Hepatocyte (in vitro differentiated cells): ENCODE results near the gene ATF6. TPM values are rescaled to one million over a fixed set of nuclear protein-coding genes. Genes with fewer than 3 reads are reported as not detected.

Experiments used
- DNase-seq: peaks from one replicate; pipeline ENCODE4 v3.0.0-alpha.2; 2016; ENCODE audit warnings: low spot score
- H2AFZ ChIP-seq: fragments of 200-600 bp; sonication (generic); 2 replicates; pipeline ENCODE4 v1.6.0; 2016; ENCODE audit warnings: antibody characterized with exemption, mild to moderate bottlenecking
- H3K27ac ChIP-seq: fragments of 200-600 bp; sonication (generic); 2 replicates; pipeline ENCODE4 v1.5.1; 2016; ENCODE audit warnings: mild to moderate bottlenecking
- H3K27me3 ChIP-seq: fragments of 200-600 bp; sonication (generic); 2 replicates; pipeline ENCODE4 v1.6.1; 2016
- H3K36me3 ChIP-seq: fragments of 200-600 bp; sonication (generic); replicated peaks from 2 replicates; pipeline ENCODE4 v1.5.1; 2016; ENCODE audit warnings: low read depth; ENCODE audit not compliant: insufficient read depth
- H3K4me1 ChIP-seq: fragments of 200-600 bp; sonication (generic); 2 replicates; pipeline ENCODE4 v1.5.1; 2016; ENCODE audit warnings: mild to moderate bottlenecking, moderate library complexity; ENCODE audit not compliant: insufficient read depth
- H3K4me2 ChIP-seq: fragments of 200-600 bp; sonication (generic); 2 replicates; pipeline ENCODE4 v1.6.0; 2016
- H3K4me3 ChIP-seq: fragments of 200-600 bp; sonication (generic); 2 replicates; pipeline ENCODE4 v1.5.1; 2016; ENCODE audit warnings: mild to moderate bottlenecking
- H3K79me2 ChIP-seq: fragments of 200-600 bp; sonication (generic); 2 replicates; pipeline ENCODE4 v1.6.0; 2017; ENCODE audit warnings: mild to moderate bottlenecking
- H3K9me2 ChIP-seq: fragments of 200-600 bp; sonication (generic); replicated peaks from 2 replicates; pipeline ENCODE4 v1.6.0; 2017; ENCODE audit warnings: mild to moderate bottlenecking; ENCODE audit not compliant: insufficient read depth
- H3K9me3 ChIP-seq: fragments of 200-600 bp; sonication (generic); 2 replicates; pipeline ENCODE4 v1.5.1; 2016; ENCODE audit warnings: low read depth, mild to moderate bottlenecking
- H4K20me1 ChIP-seq: fragments of 200-600 bp; sonication (generic); 2 replicates; pipeline ENCODE4 v1.6.0; 2016; ENCODE audit warnings: mild to moderate bottlenecking; ENCODE audit not compliant: insufficient read depth, poor library complexity, severe bottlenecking
- EZH2 ChIP-seq: fragments of 200-600 bp; sonication (generic); IDR thresholded peaks from 2 replicates; pipeline ENCODE4 v1.6.1; 2016; ENCODE audit warnings: antibody characterized with exemption, mild to moderate bottlenecking, borderline replicate concordance
- EZH2phosphoT487 ChIP-seq: fragments of 200-600 bp; sonication (generic); IDR thresholded peaks from one replicate; pipeline ENCODE4 v1.6.1; 2018; ENCODE audit warnings: antibody characterized with exemption, mild to moderate bottlenecking, low read depth, moderate library complexity; ENCODE audit not compliant: unreplicated experiment, severe bottlenecking
- WGBS: methylation state at CpG from one replicate; pipeline ENCODE4 v1.1.6; 2016; ENCODE audit warnings: low lambda C conversion rate; ENCODE audit errors: missing lambda C conversion rate; 5-methylcytosine and 5-hydroxymethylcytosine counted together
- polyA plus RNA-seq: library from polyadenylated mRNA; unstranded; fragments of >200 nt; fragmentation: Nextera tagmentation; extraction: Ambion mirVana; gene quantifications from 2 replicates; pipeline ENCODE4 v1.2.1, GENCODE V29; 2016
- total RNA-seq: library from RNA; depleted of rRNA; stranded (reverse); fragments of >200 nt; gene quantifications from 2 replicates; pipeline ENCODE4 v1.2.3, GENCODE V29; 2014
- TF ChIP-seq, protein P1 (sequence below): fragments of 200-600 bp; sonication (generic); IDR thresholded peaks from 2 replicates; pipeline ENCODE4 v1.5.1; 2016; ENCODE audit warnings: antibody characterized with exemption, mild to moderate bottlenecking; ENCODE audit not compliant: poor library complexity

The ATF6 gene
- total and polyA plus RNA-seq, 2 experiments from 2014 or later = 15.3 to 29.8 TPM

DNA sequence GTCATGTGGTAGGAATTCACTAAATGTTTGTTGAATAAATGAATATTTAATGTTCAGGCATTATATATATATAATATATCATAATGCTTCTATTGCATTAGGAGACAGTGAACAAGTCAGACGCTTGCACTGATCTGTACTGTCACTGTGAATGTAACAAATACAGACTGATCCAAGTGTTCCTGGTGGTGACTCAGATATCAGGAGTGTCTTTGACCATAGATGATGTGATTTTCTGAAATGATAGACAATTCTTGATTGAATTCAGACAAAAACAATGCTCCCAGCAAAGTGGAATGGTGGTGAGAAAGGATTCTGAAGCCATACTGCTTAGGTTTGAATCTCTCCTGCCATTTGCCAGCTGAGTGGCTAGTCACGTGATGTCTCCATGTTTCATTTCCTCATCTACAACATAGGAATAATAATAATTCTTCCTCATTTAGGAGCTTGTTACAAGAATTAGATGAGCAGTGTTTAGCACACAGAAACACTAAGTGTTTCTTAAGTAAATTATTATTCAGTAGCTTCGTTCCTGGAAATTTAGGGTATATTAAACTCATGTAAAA, 186.6 kb downstream of the ATF6 start:
- Histone ChIP-seq H3K27ac (no peak overlapping the region), H3K4me1 (no peaks in the 10 kb centered on the region), H4K20me1 (no peaks in the 10 kb centered on the region), H2AFZ (no peak overlapping the region), H3K9me3 (no peaks in the 10 kb centered on the region), H3K9me2 (no peaks in the 10 kb centered on the region), H3K36me3 (no peaks in the 10 kb centered on the region), H3K79me2 (no peaks in the 10 kb centered on the region), H3K27me3 (no peaks in the 10 kb centered on the region), H3K4me3 (no peak overlapping the region), H3K4me2 (no peak overlapping the region)
- WGBS = 90% methylated on average over 3 of the region's 3 CpGs
- no peak for TF ChIP-seq EZH2
- TF ChIP-seq, protein P1, sequence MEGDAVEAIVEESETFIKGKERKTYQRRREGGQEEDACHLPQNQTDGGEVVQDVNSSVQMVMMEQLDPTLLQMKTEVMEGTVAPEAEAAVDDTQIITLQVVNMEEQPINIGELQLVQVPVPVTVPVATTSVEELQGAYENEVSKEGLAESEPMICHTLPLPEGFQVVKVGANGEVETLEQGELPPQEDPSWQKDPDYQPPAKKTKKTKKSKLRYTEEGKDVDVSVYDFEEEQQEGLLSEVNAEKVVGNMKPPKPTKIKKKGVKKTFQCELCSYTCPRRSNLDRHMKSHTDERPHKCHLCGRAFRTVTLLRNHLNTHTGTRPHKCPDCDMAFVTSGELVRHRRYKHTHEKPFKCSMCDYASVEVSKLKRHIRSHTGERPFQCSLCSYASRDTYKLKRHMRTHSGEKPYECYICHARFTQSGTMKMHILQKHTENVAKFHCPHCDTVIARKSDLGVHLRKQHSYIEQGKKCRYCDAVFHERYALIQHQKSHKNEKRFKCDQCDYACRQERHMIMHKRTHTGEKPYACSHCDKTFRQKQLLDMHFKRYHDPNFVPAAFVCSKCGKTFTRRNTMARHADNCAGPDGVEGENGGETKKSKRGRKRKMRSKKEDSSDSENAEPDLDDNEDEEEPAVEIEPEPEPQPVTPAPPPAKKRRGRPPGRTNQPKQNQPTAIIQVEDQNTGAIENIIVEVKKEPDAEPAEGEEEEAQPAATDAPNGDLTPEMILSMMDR = no peak
- no peak for TF ChIP-seq EZH2phosphoT487
- no peak for DNase-seq

- no peaks in the 10 kb centered on the region for H3K9me3 ChIP-seq
- H4K20me1 ChIP-seq = no peaks in the 10 kb centered on the region
- H3K27ac ChIP-seq = no peak overlapping the region
- H3K36me3 ChIP-seq = no peaks in the 10 kb centered on the region
- WGBS = 79% methylated on average over 5 of the region's 5 CpGs
- H3K9me2 ChIP-seq = no peaks in the 10 kb centered on the region
- H3K79me2 ChIP-seq = no peaks in the 10 kb centered on the region
- no peak overlapping the region for H3K4me3 ChIP-seq
- no peaks in the 10 kb centered on the region for H3K4me1 ChIP-seq
- no peak overlapping the region for H2AFZ ChIP-seq
- no peak overlapping the region for H3K4me2 ChIP-seq
- H3K27me3 ChIP-seq = no peaks in the 10 kb centered on the region
- DNase-seq = no peak
- TF ChIP-seq EZH2 = no peak
- TF ChIP-seq, protein P1 = no peak
- TF ChIP-seq EZH2phosphoT487 = no peak
These were observed 187.3 kb downstream of the ATF6 start for GRCh38 chr1:161953256-161953920.

- Histone ChIP-seq H3K9me3 (no peaks in the 10 kb centered on the region), H3K27ac (no peak overlapping the region), H4K20me1 (no peaks in the 10 kb centered on the region), H3K27me3 (no peaks in the 10 kb centered on the region), H3K4me1 (no peaks in the 10 kb centered on the region), H3K4me2 (no peak overlapping the region), H3K4me3 (no peak overlapping the region), H2AFZ (no peak overlapping the region), H3K9me2 (no peaks in the 10 kb centered on the region), H3K36me3 (no peaks in the 10 kb centered on the region), H3K79me2 (no peaks in the 10 kb centered on the region)
- TF ChIP-seq EZH2 (no peak), EZH2phosphoT487 (no peak)
- TF ChIP-seq, protein P1 = no peak
- 66% methylated on average over 2 of the region's 2 CpGs for WGBS
- DNase-seq = no peak
These were observed 187.9 kb downstream of the ATF6 start for GRCh38 chr1:161954050-161954449.
